ENCODE data around the gene IKZF4.
"Not testable (repeated sequence)": the region's sequence is repeated elsewhere in the genome, so short reads cannot be mapped to it uniquely, and the experiment has no call there.

- TF ChIP-seq PKNOX1 (IDR thresholded peaks at IDR 0.05); NR2C2 (IDR thresholded peaks at IDR 0.05; ENCODE audit: borderline replicate concordance, control insufficient read depth, insufficient read length, low read depth); TCF12 (IDR thresholded peaks at IDR 0.05; ENCODE audit: low read depth, low read length); ZZZ3 (IDR thresholded peaks at IDR 0.05; ENCODE audit: control insufficient read depth, insufficient read length, low read depth); CTCF (IDR thresholded peaks at IDR 0.05 in 2 of 3, conservative IDR thresholded peaks at IDR 0.05 in 1 of 3; ENCODE audit: control insufficient read depth in 2 of 3, extremely low read depth in 1 of 3, insufficient read depth in 1 of 3, low read depth in 3 of 3, low read length in 3 of 3); FOXM1 (IDR thresholded peaks at IDR 0.05; ENCODE audit: low read depth, low read length); NBN (IDR thresholded peaks at IDR 0.05); SREBF2 (IDR thresholded peaks at IDR 0.05; ENCODE audit: low read length); PBX3 (IDR thresholded peaks at IDR 0.05; ENCODE audit: insufficient replicate concordance, low read depth, low read length); SIN3A (IDR thresholded peaks at IDR 0.05; ENCODE audit: low read depth, low read length); ZSCAN29 (IDR thresholded peaks at IDR 0.05); POLR2A (IDR thresholded peaks at IDR 0.05; ENCODE audit: low read depth, low read length): not testable (repeated sequence)
These were observed 39.1 kb downstream of the IKZF4 start for GRCh38 chr12:56059964-56060363.

Measured in GM12878 (cell line).